Measurements from ENCODE around the gene B4GALT5. TPM values are rescaled to one million over a fixed set of nuclear protein-coding genes. Genes with fewer than 3 reads are reported as not detected.
"Not testable (repeated sequence)": the region's sequence is repeated elsewhere in the genome, so short reads cannot be mapped to it uniquely, and the experiment has no call there.

B4GALT5 gene
- total RNA-seq, 1 donor from 2014 or later = 31.0 TPM

- no peak for TF ChIP-seq CTCF (IDR thresholded peaks at IDR 0.05; ENCODE audit: borderline replicate concordance)
- DNase-seq = no peak
- H3K4me1 ChIP-seq = peaks cover 26% of the 10 kb centered on the region
- H3K27ac ChIP-seq (replicated peaks) = no peak overlapping the region
- intact Hi-C loops (cut with micrococcal nuclease) = no loop called here
- H3K4me3 ChIP-seq = no peak overlapping the region
- H3K9me3 ChIP-seq (replicated peaks) = peaks cover 14% of the 10 kb centered on the region
- no peaks in the 10 kb centered on the region for H3K36me3 ChIP-seq
- no peaks in the 10 kb centered on the region for H3K27me3 ChIP-seq (ENCODE audit: low read depth)
Observed at GRCh38 chr20:49627329-49627761, 86.3 kb downstream of the B4GALT5 start.

GRCh38 chr20:49624988-49625387 lies 88.7 kb downstream of the B4GALT5 start:
- H3K4me3 ChIP-seq; H3K36me3 ChIP-seq; DNase-seq; H3K27me3 ChIP-seq (ENCODE audit: low read depth); intact Hi-C loops (cut with micrococcal nuclease); H3K27ac ChIP-seq (replicated peaks): not testable (repeated sequence)
- Histone ChIP-seq H3K4me1 (peaks cover 12% of the 10 kb centered on the region), H3K9me3 (replicated peaks) (peaks cover 25% of the 10 kb centered on the region)

GRCh38 chr20:49624317-49624716 lies 89.4 kb downstream of the B4GALT5 start:
- TF ChIP-seq CTCF (IDR thresholded peaks at IDR 0.05; ENCODE audit: borderline replicate concordance) = no peak
- peaks cover 25% of the 10 kb centered on the region for H3K9me3 ChIP-seq (replicated peaks)
- no peaks in the 10 kb centered on the region for H3K27me3 ChIP-seq (ENCODE audit: low read depth)
- no peak for DNase-seq
- H3K4me3 ChIP-seq = no peak overlapping the region
- H3K27ac ChIP-seq (replicated peaks) = no peak overlapping the region
- H3K4me1 ChIP-seq = peaks cover 12% of the 10 kb centered on the region
- intact Hi-C loops (cut with micrococcal nuclease) = no loop called here
- H3K36me3 ChIP-seq = no peaks in the 10 kb centered on the region

- intact Hi-C loops (cut with micrococcal nuclease) = no loop called here
- no peaks in the 10 kb centered on the region for H3K36me3 ChIP-seq
- no peak overlapping the region for H3K4me3 ChIP-seq
- no peak overlapping the region for H3K27ac ChIP-seq (replicated peaks)
- H3K4me1 ChIP-seq = peaks cover 12% of the 10 kb centered on the region
- peaks cover 14% of the 10 kb centered on the region for H3K9me3 ChIP-seq (replicated peaks)
- TF ChIP-seq CTCF (IDR thresholded peaks at IDR 0.05; ENCODE audit: borderline replicate concordance) = no peak
- H3K27me3 ChIP-seq (ENCODE audit: low read depth) = no peaks in the 10 kb centered on the region
- DNase-seq = no peak
Observed at GRCh38 chr20:49622243-49622642, 91.4 kb downstream of the B4GALT5 start.

- H3K27ac ChIP-seq (replicated peaks) = no peak overlapping the region
- intact Hi-C loops (cut with micrococcal nuclease) = no loop called here
- no peaks in the 10 kb centered on the region for H3K36me3 ChIP-seq
- no peak overlapping the region for H3K4me3 ChIP-seq
- TF ChIP-seq CTCF (IDR thresholded peaks at IDR 0.05; ENCODE audit: borderline replicate concordance) = no peak
- no peaks in the 10 kb centered on the region for H3K27me3 ChIP-seq (ENCODE audit: low read depth)
- H3K4me1 ChIP-seq = peaks cover 3% of the 10 kb centered on the region
- peaks cover 14% of the 10 kb centered on the region for H3K9me3 ChIP-seq (replicated peaks)
- no peak for DNase-seq
Observed at GRCh38 chr20:49620364-49621240, 93.1 kb downstream of the B4GALT5 start.
